ENCODE measurements around the gene UIMC1. TPM values are rescaled to one million over a fixed set of nuclear protein-coding genes. Genes with fewer than 3 reads are reported as not detected.

The UIMC1 gene
- polyA plus RNA-seq, 1 of the 3 experiments (the other 2 are of a cell fraction) = 19.9 TPM

- H3K9me2 ChIP-seq = no peaks in the 10 kb centered on the region
- DNase-seq = no peak
- no peak overlapping the region for H2AFZ ChIP-seq (ENCODE audit: low read depth)
- H3F3A ChIP-seq (replicated peaks; ENCODE audit: insufficient read depth) = peaks cover 17% of the 10 kb centered on the region
- no peak overlapping the region for H3K4me2 ChIP-seq
- H3K9me3 ChIP-seq = no peaks in the 10 kb centered on the region
- WGBS (ENCODE audit: low lambda C conversion rate) = 96% methylated on average over 5 of the region's 5 CpGs
- peaks cover 100% of the 10 kb centered on the region for H3K79me2 ChIP-seq (ENCODE audit: insufficient read depth)
- TF ChIP-seq JUND (IDR thresholded peaks at IDR 0.05) (no peak), RXRA (IDR thresholded peaks at IDR 0.05; ENCODE audit: borderline replicate concordance, low read depth) (no peak), REST (IDR thresholded peaks at IDR 0.05; ENCODE audit: low read depth, low read length) (no peak), RCOR1 (IDR thresholded peaks at IDR 0.05; ENCODE audit: low read length) (no peak), CHD2 (IDR thresholded peaks at IDR 0.05; ENCODE audit: low read length, partially characterized antibody) (no peak), ELF1 (IDR thresholded peaks at IDR 0.05) (no peak), SIN3A (IDR thresholded peaks at IDR 0.05; ENCODE audit: borderline replicate concordance, low read depth, low read length) (no peak), USF2 (IDR thresholded peaks at IDR 0.05; ENCODE audit: borderline replicate concordance, low read depth, low read length) (no peak), MEF2A (IDR thresholded peaks at IDR 0.05; ENCODE audit: borderline replicate concordance, low read depth) (no peak), NFIC (IDR thresholded peaks at IDR 0.05; ENCODE audit: borderline replicate concordance) (no peak), TEAD4 (IDR thresholded peaks at IDR 0.05; ENCODE audit: borderline replicate concordance, insufficient read depth) (no peak)
- TF ChIP-seq, protein P1, sequence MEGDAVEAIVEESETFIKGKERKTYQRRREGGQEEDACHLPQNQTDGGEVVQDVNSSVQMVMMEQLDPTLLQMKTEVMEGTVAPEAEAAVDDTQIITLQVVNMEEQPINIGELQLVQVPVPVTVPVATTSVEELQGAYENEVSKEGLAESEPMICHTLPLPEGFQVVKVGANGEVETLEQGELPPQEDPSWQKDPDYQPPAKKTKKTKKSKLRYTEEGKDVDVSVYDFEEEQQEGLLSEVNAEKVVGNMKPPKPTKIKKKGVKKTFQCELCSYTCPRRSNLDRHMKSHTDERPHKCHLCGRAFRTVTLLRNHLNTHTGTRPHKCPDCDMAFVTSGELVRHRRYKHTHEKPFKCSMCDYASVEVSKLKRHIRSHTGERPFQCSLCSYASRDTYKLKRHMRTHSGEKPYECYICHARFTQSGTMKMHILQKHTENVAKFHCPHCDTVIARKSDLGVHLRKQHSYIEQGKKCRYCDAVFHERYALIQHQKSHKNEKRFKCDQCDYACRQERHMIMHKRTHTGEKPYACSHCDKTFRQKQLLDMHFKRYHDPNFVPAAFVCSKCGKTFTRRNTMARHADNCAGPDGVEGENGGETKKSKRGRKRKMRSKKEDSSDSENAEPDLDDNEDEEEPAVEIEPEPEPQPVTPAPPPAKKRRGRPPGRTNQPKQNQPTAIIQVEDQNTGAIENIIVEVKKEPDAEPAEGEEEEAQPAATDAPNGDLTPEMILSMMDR (IDR thresholded peaks at IDR 0.05) = no peak
- CTCF ChIA-PET = interaction anchor here (1.1 to 1.4 kb wide), 3 partner anchors 10 to 339 kb away, joined by 3 read pairs; partner anchors contain the start of gene UIMC1
- 0 out of 4 replicates have a peak, but pooled peaks cover 0 to 5% of the 10 kb centered on the region in 2 experiments for H3K4me1 ChIP-seq (ENCODE audit: control insufficient read depth in 1 of 2, insufficient read depth in 2 of 2, low read depth in 1 of 2, low read length in 1 of 2)
- no peaks in the 10 kb centered on the region for H3K27me3 ChIP-seq (ENCODE audit: insufficient read depth)
- peaks cover 99% of the 10 kb centered on the region for H4K20me1 ChIP-seq (ENCODE audit: insufficient read depth)
- peaks cover 0 to 10% of the 10 kb centered on the region in 2 experiments for H3K36me3 ChIP-seq (replicated peaks in 1 of 2; ENCODE audit: control insufficient read depth in 1 of 2, insufficient read depth in 2 of 2, low read length in 1 of 2)
- H3K27ac ChIP-seq (ENCODE audit: low read depth in 2 of 2, low read length in 1 of 2) = no peak overlapping the region
- H3K9ac ChIP-seq = no peak overlapping the region
- no peak overlapping the region for H3K4me3 ChIP-seq (ENCODE audit: low read depth in 2 of 2, low read length in 1 of 2)
- POLR2A ChIA-PET = no interaction called here
Measured at GRCh38 chr5:176996780-176997179, 9.8 kb downstream of the UIMC1 start.
